H1 (cell line): ENCODE measurements around the gene ARFGAP3. TPM values are rescaled to one million over a fixed set of nuclear protein-coding genes. Genes with fewer than 3 reads are reported as not detected.

Source experiments
- ASH2L ChIP-seq: fragments of 200-600, 300-600 bp; sonication (generic); IDR thresholded peaks from one replicate; pipeline ENCODE4 v1.7.1; 2017; ENCODE audit warnings: low read length
- CBX8 ChIP-seq: fragments of 300-800, 300-1000 bp; sonication (generic); IDR thresholded peaks from 2 replicates; pipeline ENCODE4 v1.7.1; 2016; ENCODE audit warnings: low read depth, low read length, borderline replicate concordance
- CEBPB ChIP-seq: IDR thresholded peaks from 2 replicates; pipeline ENCODE4 v1.6.1; 2012; ENCODE audit warnings: low read depth, low read length
- KDM1A ChIP-seq: fragments of 200-600, 300-600 bp; sonication (generic); IDR thresholded peaks from 2 replicates; pipeline ENCODE4 v1.7.1; 2016; ENCODE audit warnings: mild to moderate bottlenecking, low read length, borderline replicate concordance
- SRF ChIP-seq: IDR thresholded peaks from 2 replicates; pipeline ENCODE4 v1.6.1; 2011; ENCODE audit warnings: mild to moderate bottlenecking, low read depth, low read length, moderate library complexity
- TAF1 ChIP-seq: IDR thresholded peaks from 2 replicates; pipeline ENCODE4 v1.6.1; 2011; ENCODE audit warnings: mild to moderate bottlenecking, low read depth, low read length
- polyA plus RNA-seq, 7 experiments: library from polyadenylated mRNA; depleted of rRNA in 3 of 7; stranded (reverse) in 5 of 7; unstranded in 2 of 7; fragments of >200 nt in 5 of 7; fragments of 200-250 nt in 2 of 7; gene quantifications; 1 replicate in 5 of 7; 2 replicates in 1 of 7; 4 replicates in 1 of 7; pipeline versions ENCODE4 v1.2.1 to v1.2.3, GENCODE V29; 2011 to 2013; ENCODE audit warnings: missing spikeins in 2 of 7, mixed read lengths in 2 of 7
- total RNA-seq: library from RNA; stranded (reverse); fragmentation: NEBNext Ultra II Directional; extraction: Animal tissue kit (Norgen Biotek cat#: 25700); gene quantifications from 2 replicates; pipeline ENCODE4 v1.2.1, GENCODE V29; 2021
- TF ChIP-seq, protein P1 (sequence below), 3 experiments: IDR thresholded peaks; 1 replicate in 2 of 3; 2 replicates in 1 of 3; pipeline versions ENCODE4 v1.5.1 to v1.6.1; 2011; ENCODE audit warnings: low read length in 3 of 3, mild to moderate bottlenecking in 3 of 3, inconsistent platforms in 2 of 3, low read depth in 1 of 3, moderate library complexity in 1 of 3; ENCODE audit not compliant: insufficient read depth in 1 of 3; ENCODE audit errors: control extremely low read depth in 1 of 3

The ARFGAP3 gene
- total and polyA plus RNA-seq, 2 of the 8 experiments (the other 6 are each of a cell fraction or from before 2014, with no cell fraction given), result 9.7 to 16.0 TPM

DNA sequence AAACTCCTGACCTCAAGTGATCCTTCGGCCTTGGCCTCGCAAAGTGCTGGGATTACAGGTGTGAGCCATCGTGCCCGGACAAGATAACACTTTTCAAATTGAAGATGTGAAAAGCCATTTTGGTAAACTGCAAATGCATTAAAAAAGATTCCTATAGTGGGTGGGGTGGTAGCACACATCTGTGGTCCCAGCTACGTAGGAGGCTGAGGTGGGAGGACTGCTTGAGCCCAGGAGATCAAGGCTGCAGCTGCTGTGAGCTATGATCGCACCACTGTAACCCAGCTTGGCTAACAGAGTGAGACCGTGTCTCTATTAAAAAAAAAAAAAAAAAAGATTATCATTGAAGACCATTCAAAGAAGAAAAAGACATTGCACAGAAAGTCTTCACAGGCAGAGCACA is 16.9 kb upstream of the ARFGAP3 start (continued):
- TF ChIP-seq, protein P1, sequence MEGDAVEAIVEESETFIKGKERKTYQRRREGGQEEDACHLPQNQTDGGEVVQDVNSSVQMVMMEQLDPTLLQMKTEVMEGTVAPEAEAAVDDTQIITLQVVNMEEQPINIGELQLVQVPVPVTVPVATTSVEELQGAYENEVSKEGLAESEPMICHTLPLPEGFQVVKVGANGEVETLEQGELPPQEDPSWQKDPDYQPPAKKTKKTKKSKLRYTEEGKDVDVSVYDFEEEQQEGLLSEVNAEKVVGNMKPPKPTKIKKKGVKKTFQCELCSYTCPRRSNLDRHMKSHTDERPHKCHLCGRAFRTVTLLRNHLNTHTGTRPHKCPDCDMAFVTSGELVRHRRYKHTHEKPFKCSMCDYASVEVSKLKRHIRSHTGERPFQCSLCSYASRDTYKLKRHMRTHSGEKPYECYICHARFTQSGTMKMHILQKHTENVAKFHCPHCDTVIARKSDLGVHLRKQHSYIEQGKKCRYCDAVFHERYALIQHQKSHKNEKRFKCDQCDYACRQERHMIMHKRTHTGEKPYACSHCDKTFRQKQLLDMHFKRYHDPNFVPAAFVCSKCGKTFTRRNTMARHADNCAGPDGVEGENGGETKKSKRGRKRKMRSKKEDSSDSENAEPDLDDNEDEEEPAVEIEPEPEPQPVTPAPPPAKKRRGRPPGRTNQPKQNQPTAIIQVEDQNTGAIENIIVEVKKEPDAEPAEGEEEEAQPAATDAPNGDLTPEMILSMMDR (IDR thresholded peaks at IDR 0.05; ENCODE audit: control extremely low read depth in 1 of 3, insufficient read depth in 1 of 3, low read depth in 1 of 3, low read length in 3 of 3), result no peak
- TF ChIP-seq CEBPB, result no peak
- no peak for TF ChIP-seq ASH2L
- no peak for TF ChIP-seq KDM1A
- no peak for TF ChIP-seq SRF
- TF ChIP-seq TAF1, result no peak
- no peak for TF ChIP-seq CBX8
- TF ChIP-seq, all 59 proteins: peak for 0
